GM12892 (cell line): ENCODE results near the gene PCYT2.

Experiments used
- DNase-seq: peaks from one replicate; pipeline ENCODE4 v3.0.0; 2011; ENCODE audit not compliant: insufficient read length
- FAIRE-seq: peaks from 2 replicates; lab custom pipeline; 2011; peaks lifted over from hg19 to GRCh38; lab: Jason Lieb, UNC
- POLR2A ChIP-seq: IDR thresholded peaks from 2 replicates; pipeline ENCODE4 v1.6.1; 2011; ENCODE audit warnings: low read depth, low read length, control low read depth
- POLR2AphosphoS5 ChIP-seq: IDR thresholded peaks from 2 replicates; pipeline ENCODE4 v1.6.1; 2011; ENCODE audit warnings: low read depth, low read length, control low read depth
- TAF1 ChIP-seq: IDR thresholded peaks from 2 replicates; pipeline ENCODE4 v1.6.1; 2011; ENCODE audit warnings: low read depth, mild to moderate bottlenecking, control low read depth, low read length, borderline replicate concordance

PCYT2 gene

GRCh38 chr17:81858170-81858966 is 52.8 kb downstream of the PCYT2 start:
- no peak for TF ChIP-seq TAF1
- TF ChIP-seq POLR2A = no peak
- no peak for TF ChIP-seq POLR2AphosphoS5
- no peak for FAIRE-seq
- DNase-seq = no peak

DNA sequence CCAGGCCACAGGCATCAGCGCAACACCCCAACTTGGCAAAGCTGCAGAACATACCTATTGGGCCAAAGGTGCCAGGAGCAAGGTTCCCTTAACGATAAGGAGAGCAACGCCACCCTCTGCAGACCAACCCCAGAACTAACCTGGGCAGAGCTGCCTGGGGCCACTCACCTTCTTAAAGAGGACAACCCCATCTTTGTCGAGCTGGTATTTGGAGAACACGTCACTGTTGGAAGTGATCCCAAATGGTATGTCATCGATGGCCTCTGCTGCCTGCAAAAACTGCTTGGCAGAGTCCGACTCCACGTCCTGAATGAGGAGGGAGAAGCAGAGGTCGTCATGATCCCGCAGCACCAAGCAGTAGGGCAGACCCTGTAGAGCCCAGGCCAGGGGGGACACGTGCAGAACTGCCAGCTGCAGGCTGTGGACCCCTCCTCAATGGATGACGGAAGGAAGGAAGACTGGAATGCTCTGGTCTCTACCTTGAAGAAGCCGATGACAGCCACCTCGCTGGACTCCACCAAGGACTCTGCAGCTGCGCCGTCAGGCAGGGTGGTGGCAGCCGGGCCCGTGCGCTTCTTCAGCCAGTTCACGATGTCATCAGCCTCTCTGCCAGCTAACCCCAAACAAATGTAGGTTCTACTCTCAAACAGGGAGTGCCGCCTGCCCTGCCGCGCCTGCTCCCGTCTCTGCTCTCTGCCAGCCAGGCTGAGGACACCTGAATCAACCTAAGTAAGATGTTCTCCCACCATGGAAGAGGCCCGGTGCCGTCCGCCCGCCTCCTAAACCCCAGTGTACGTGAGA is 56.0 kb downstream of the PCYT2 start:
- no peak for FAIRE-seq
- TF ChIP-seq TAF1 (no peak), POLR2A (no peak), POLR2AphosphoS5 (no peak; the same call in 1 of the 2 replicates)
- DNase-seq = no peak

GRCh38 chr17:81852237-81852636 is 59.0 kb downstream of the PCYT2 start:
- FAIRE-seq = no peak
- TF ChIP-seq TAF1 (no peak), POLR2A (no peak; the same call in 1 of the 2 replicates), POLR2AphosphoS5 (no peak)
- no peak for DNase-seq

GRCh38 chr17:81851423-81851822 is 59.8 kb downstream of the PCYT2 start:
- DNase-seq (no peak), FAIRE-seq (no peak)
- no peak for TF ChIP-seq POLR2A
- no peak for TF ChIP-seq TAF1
- no peak for TF ChIP-seq POLR2AphosphoS5
